ENCODE measurements around the gene BEND3.

The BEND3 gene

GRCh38 chr6:107116931-107117330, 1.6 kb upstream of the BEND3 start:
- ATAC-seq (replicated peaks; ENCODE audit: extremely low read depth, poor library complexity, severe bottlenecking) (no peak), DNase-seq (ENCODE audit: low spot score in 2 of 2) (no peak)
- H3K4me1 Mint-ChIP-seq: peaks cover 12% of the 10 kb centered on the region
- no peaks in the 10 kb centered on the region for H3K9me3 Mint-ChIP-seq
- H3K27me3 Mint-ChIP-seq: peaks cover 14% of the 10 kb centered on the region
- H3K4me3 Mint-ChIP-seq: no peak overlapping the region
- no peak overlapping the region for H3K27ac Mint-ChIP-seq (ENCODE audit: low read depth)
- peaks cover 3% of the 10 kb centered on the region for H3K36me3 Mint-ChIP-seq (ENCODE audit: insufficient read depth)

DNA sequence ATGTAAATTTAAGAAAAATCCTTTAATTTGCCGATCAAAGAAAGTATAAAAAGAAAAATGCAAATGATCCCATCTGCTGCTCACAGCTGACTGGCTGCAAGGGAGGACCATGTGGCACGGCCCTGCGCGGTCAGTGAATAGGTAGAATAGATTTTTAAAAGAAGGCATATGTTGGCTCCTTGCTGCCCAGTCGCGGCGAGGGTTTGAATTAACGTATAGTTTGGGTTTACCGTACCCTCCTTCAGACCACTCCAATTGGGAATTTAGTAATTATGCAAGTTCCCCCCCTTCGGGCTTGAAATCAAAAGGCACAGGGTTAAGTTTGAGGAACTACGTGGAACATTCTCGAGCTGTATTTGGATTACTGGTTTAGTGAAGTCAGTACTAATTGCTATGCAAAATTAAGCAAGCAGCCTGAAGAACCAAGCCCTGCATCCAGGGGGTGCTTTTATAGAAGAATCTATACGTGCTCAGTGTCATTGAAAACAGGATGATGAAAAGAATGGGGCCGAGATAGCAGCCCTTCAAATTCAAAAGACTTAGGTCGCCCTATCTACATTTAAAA, 1.1 kb upstream of the BEND3 start:
- no peak for DNase-seq (ENCODE audit: low spot score in 2 of 2)
- Mint-ChIP-seq H3K27ac (ENCODE audit: low read depth) (no peak overlapping the region), H3K36me3 (ENCODE audit: insufficient read depth) (peaks cover 3% of the 10 kb centered on the region), H3K4me1 (peaks cover 12% of the 10 kb centered on the region), H3K9me3 (no peaks in the 10 kb centered on the region), H3K27me3 (peaks cover 14% of the 10 kb centered on the region), H3K4me3 (peak overlapping the region; percentile 73)
- ATAC-seq (replicated peaks; ENCODE audit: extremely low read depth, poor library complexity, severe bottlenecking): no peak

DNA sequence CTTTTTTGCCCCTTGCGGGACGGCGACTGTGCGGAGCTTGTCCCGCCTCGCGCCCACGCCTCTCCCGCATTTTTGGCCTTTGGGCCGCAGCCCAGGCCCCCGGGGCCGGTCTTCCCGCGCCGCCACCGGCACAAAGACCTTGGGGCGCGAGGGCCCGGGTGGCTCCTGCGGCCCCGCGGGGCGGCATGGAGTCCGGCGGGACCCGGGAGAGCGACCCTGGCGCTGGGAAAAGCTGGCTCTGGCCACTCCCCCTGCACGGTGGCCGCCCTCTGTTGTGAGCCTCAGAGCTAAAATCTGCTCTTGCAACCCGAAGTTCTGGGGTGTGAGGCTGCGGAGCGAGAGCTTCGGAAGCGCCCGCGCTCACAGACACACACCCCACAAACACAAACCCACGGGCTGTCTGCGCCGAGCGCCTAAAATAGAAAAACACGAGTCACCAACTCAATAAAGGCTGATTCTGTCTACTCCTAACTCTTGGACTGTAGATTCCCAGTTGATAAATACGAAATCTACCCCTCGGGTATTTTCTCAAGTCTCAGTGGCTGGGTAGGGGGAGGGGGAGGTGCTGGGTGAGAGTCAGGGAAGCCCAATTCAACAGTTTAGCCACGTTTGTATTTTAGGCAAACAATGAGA, 496 bp upstream of the BEND3 start:
- Mint-ChIP-seq H3K36me3 (ENCODE audit: insufficient read depth) (peaks cover 3% of the 10 kb centered on the region), H3K27me3 (peaks cover 14% of the 10 kb centered on the region), H3K4me1 (peaks cover 12% of the 10 kb centered on the region), H3K4me3 (peak overlapping the region; percentile 73), H3K9me3 (no peaks in the 10 kb centered on the region), H3K27ac (ENCODE audit: low read depth) (no peak overlapping the region)
- DNase-seq (ENCODE audit: low spot score in 2 of 2): no peak
- no peak for ATAC-seq (replicated peaks; ENCODE audit: extremely low read depth, poor library complexity, severe bottlenecking)

DNA sequence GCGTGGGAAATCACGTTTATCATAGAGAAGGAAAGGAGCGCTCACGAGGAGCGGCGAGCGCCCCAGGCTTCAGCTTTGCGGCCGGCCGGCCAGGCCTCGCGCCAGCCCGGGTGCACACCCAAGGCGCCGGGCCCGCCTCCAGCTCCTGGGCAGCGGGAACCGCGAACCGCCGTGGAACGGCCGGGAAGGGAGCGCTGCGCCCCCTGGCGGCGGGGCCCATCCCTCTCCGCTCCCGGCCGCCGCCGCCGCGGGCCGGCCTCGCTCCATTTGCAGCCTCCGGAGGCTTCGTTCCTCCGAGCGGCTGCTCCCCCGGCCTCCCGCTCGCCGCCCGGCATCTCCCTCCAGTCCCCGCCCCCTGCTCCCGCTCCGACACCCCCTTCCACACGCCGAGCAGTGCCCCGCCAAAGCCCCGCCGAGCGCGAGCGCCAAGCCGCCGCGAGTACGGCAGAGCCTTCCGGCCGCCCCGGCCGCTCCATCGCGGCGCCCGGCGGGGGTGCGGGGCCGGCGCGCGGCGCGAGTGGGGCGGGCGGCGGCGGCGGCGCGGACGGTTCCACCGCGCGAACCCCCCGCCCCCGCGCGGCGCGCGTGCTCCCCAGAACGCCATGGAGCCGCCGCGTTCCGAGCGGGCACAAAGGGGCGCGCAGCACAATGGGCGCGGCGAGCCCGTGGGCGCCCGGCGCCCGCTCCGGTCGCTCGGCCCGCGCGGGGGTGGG, 946 bp downstream of the BEND3 start:
- Mint-ChIP-seq H3K36me3 (ENCODE audit: insufficient read depth) (peaks cover 3% of the 10 kb centered on the region), H3K27ac (ENCODE audit: low read depth) (no peak overlapping the region), H3K4me3 (peak overlapping the region; percentile 73), H3K4me1 (peaks cover 12% of the 10 kb centered on the region), H3K27me3 (peaks cover 14% of the 10 kb centered on the region), H3K9me3 (no peaks in the 10 kb centered on the region)
- DNase-seq (ENCODE audit: low spot score in 2 of 2) (peak; percentile 42 to 55), ATAC-seq (replicated peaks; ENCODE audit: extremely low read depth, poor library complexity, severe bottlenecking) (peak; percentile 63)

GRCh38 chr6:107110200-107110599, 5.1 kb downstream of the BEND3 start:
- Mint-ChIP-seq H3K9me3 (no peaks in the 10 kb centered on the region), H3K4me3 (no peak overlapping the region)

DNA sequence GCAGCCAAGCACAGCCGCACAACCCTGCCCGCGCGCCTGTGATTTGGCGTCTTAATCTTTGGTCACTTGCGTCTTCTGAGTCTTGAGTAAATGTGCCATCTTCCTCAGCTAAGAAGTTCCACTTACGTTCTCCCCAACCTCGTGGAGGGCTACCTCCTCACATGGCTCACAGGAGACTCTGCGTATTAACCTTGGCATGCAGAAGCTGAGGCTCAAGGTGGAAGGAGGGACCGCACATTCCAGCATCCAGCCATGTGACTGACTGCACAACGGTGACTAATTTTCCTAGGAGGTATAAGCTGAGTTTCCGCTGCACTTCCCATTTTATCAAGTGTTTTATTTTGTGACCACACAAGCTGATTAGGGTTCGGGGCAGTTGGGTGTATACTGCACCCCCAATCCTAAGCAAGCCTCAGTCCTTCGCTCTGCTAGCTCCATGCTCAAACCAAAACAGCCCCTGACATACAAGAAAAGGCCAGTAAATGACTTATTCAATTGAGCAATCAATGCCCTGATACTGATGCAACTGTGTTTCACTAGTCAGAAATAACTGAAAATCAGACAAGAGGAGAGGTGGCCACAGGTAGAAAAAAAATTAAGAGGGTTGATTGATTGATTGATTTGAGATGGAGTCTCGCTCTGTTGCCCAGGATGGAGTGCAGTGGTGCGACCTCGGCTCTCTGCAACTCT, 7.0 kb downstream of the BEND3 start:
- H3K4me3 Mint-ChIP-seq: no peak overlapping the region
- H3K4me1 Mint-ChIP-seq: no peaks in the 10 kb centered on the region
- DNase-seq (ENCODE audit: low spot score in 2 of 2) (no peak), ATAC-seq (replicated peaks; ENCODE audit: extremely low read depth, poor library complexity, severe bottlenecking) (no peak)
- H3K27ac Mint-ChIP-seq (ENCODE audit: low read depth): no peak overlapping the region
- no peaks in the 10 kb centered on the region for H3K27me3 Mint-ChIP-seq
- no peaks in the 10 kb centered on the region for H3K9me3 Mint-ChIP-seq
- no peaks in the 10 kb centered on the region for H3K36me3 Mint-ChIP-seq (ENCODE audit: insufficient read depth)

More at GRCh38 chr6:107110200-107110599, 5.1 kb downstream of the BEND3 start:
- no peak for DNase-seq (ENCODE audit: low spot score in 2 of 2)
- H3K36me3 Mint-ChIP-seq (ENCODE audit: insufficient read depth): peaks cover 2% of the 10 kb centered on the region
- no peak overlapping the region for H3K27ac Mint-ChIP-seq (ENCODE audit: low read depth)
- H3K4me1 Mint-ChIP-seq: no peaks in the 10 kb centered on the region
- ATAC-seq (replicated peaks; ENCODE audit: extremely low read depth, poor library complexity, severe bottlenecking): no peak
- H3K27me3 Mint-ChIP-seq: no peaks in the 10 kb centered on the region

DNA sequence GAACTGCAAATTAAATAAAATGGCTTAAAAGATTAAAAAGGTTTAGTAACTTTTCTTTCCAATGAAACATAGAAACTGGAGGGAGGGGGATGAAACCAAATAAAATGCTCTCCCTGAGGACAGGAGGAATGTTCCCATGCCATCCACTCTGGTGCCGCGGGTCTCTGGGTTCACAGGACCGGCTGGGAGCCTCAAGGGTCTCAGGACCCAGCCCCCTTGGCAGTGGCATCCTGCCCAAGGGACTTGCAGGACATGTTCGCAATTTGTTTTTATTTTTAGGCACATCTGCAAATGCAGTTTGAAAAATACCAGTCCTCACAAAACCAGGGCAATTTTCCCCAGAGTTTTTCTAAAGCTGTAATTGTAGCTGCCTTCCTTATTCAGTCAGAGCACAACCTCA, 7.5 kb downstream of the BEND3 start:
- ATAC-seq (replicated peaks; ENCODE audit: extremely low read depth, poor library complexity, severe bottlenecking): no peak
- no peaks in the 10 kb centered on the region for H3K27me3 Mint-ChIP-seq
- no peak for DNase-seq (ENCODE audit: low spot score in 2 of 2)
- H3K36me3 Mint-ChIP-seq (ENCODE audit: insufficient read depth): no peaks in the 10 kb centered on the region
- no peak overlapping the region for H3K4me3 Mint-ChIP-seq
- no peaks in the 10 kb centered on the region for H3K4me1 Mint-ChIP-seq
- no peak overlapping the region for H3K27ac Mint-ChIP-seq (ENCODE audit: low read depth)
- H3K9me3 Mint-ChIP-seq: no peaks in the 10 kb centered on the region

- ATAC-seq (replicated peaks; ENCODE audit: extremely low read depth, poor library complexity, severe bottlenecking) (no peak), DNase-seq (ENCODE audit: low spot score in 2 of 2) (no peak)
- H3K36me3 Mint-ChIP-seq (ENCODE audit: insufficient read depth): no peaks in the 10 kb centered on the region
- no peak overlapping the region for H3K4me3 Mint-ChIP-seq
- H3K27me3 Mint-ChIP-seq: no peaks in the 10 kb centered on the region
- no peaks in the 10 kb centered on the region for H3K4me1 Mint-ChIP-seq
- H3K9me3 Mint-ChIP-seq: no peaks in the 10 kb centered on the region
- H3K27ac Mint-ChIP-seq (ENCODE audit: low read depth): no peak overlapping the region
Observed at GRCh38 chr6:107106165-107106564, 9.2 kb downstream of the BEND3 start.

DNA sequence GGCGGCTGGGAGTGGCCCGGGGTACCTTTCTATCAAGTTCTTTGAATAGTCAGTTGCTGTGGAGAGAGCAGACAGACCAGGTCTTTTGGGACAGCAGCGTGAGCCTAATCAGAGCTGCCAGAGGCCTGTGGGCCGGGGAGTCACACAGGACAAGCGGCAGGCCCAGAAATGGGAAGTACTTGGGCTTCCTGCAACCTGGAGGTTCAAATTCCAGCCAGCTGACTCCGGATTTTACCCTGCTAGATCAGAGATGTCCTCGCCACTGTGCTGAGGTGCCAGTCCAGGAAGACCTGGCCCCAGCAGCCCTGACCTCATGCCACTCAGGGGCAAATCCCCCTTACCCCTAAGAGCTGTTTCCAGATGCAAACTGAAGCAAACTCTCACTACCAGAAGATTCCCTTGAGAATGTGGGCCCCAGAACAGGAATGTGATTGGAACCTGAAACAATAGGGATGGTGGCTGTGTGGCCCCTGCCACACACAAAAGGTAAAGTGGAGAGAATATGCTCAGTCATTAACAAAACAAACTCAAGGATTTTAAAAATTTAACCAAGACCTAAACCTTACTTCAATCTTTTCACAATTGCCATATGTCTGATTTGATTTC, 9.7 kb downstream of the BEND3 start:
- Mint-ChIP-seq H3K9me3 (no peaks in the 10 kb centered on the region), H3K4me1 (no peaks in the 10 kb centered on the region), H3K4me3 (no peak overlapping the region), H3K36me3 (ENCODE audit: insufficient read depth) (no peaks in the 10 kb centered on the region), H3K27ac (ENCODE audit: low read depth) (no peak overlapping the region), H3K27me3 (no peaks in the 10 kb centered on the region)
- no peak for DNase-seq (ENCODE audit: low spot score in 2 of 2)
- ATAC-seq (replicated peaks; ENCODE audit: extremely low read depth, poor library complexity, severe bottlenecking): no peak

- no peak overlapping the region for H3K27ac Mint-ChIP-seq (ENCODE audit: low read depth)
- no peaks in the 10 kb centered on the region for H3K9me3 Mint-ChIP-seq
- H3K4me1 Mint-ChIP-seq: no peaks in the 10 kb centered on the region
- DNase-seq (ENCODE audit: low spot score in 2 of 2): no peak
- H3K4me3 Mint-ChIP-seq: no peak overlapping the region
- no peak for ATAC-seq (replicated peaks; ENCODE audit: extremely low read depth, poor library complexity, severe bottlenecking)
- H3K36me3 Mint-ChIP-seq (ENCODE audit: insufficient read depth): no peaks in the 10 kb centered on the region
- H3K27me3 Mint-ChIP-seq: no peaks in the 10 kb centered on the region
Observed at GRCh38 chr6:107103082-107103481, 12.2 kb downstream of the BEND3 start.

- no peak for DNase-seq (ENCODE audit: low spot score in 2 of 2)
- no peaks in the 10 kb centered on the region for H3K27me3 Mint-ChIP-seq
- H3K27ac Mint-ChIP-seq (ENCODE audit: low read depth): no peak overlapping the region
- no peak for ATAC-seq (replicated peaks; ENCODE audit: extremely low read depth, poor library complexity, severe bottlenecking)
- no peaks in the 10 kb centered on the region for H3K4me1 Mint-ChIP-seq
- H3K4me3 Mint-ChIP-seq: no peak overlapping the region
- H3K9me3 Mint-ChIP-seq: no peaks in the 10 kb centered on the region
- H3K36me3 Mint-ChIP-seq (ENCODE audit: insufficient read depth): no peaks in the 10 kb centered on the region
Observed at GRCh38 chr6:107102414-107102805, 12.9 kb downstream of the BEND3 start.

DNA sequence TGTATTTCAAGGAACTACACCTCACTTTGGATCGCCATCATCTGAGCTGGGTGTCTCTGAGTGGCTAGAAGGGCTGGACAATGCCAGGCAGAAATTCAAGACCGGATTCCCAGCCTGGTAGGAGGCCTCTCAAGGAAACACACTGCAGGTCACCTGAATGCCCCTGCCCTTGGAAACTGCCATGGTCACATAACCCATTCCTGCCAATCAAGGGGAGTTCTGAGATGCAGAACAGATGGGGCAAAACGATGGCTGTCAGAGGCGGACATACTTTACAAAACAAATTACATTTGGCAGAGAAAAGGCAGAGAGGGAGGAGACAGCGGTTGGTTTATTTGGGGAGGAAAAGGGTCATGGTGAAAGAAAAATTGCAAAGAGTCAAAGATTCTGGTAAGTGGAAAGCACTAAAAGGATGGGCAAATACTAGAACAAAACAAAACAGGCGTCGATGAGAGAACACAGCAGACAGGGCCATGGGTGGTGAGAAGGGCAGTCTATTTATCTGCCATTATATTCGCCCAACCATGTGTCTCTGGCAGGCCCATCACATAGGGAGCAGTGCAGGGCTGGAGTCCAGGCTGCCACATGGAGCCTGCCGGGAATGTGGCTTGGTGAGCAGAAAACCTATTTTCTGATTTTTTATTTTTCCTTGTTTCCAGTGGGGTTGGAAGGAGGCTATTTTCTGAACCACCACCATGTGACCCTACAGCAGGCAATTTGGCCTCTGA, 13.5 kb downstream of the BEND3 start:
- Mint-ChIP-seq H3K27me3 (no peaks in the 10 kb centered on the region), H3K4me1 (no peaks in the 10 kb centered on the region), H3K27ac (ENCODE audit: low read depth) (no peak overlapping the region), H3K36me3 (ENCODE audit: insufficient read depth) (no peaks in the 10 kb centered on the region), H3K9me3 (no peaks in the 10 kb centered on the region), H3K4me3 (no peak overlapping the region)
- ATAC-seq (replicated peaks; ENCODE audit: extremely low read depth, poor library complexity, severe bottlenecking): no peak
- DNase-seq (ENCODE audit: low spot score in 2 of 2): no peak
